ENCODE results near the gene MRPL43.
"Not testable (repeated sequence)": the region's sequence is repeated elsewhere in the genome, so short reads cannot be mapped to it uniquely, and the experiment has no call there.

Gene MRPL43

GRCh38 chr10:100986952-100987684, at the start of gene MRPL43, which contains the start of gene TWNK:
Gene MRPL43, minus strand, starts transcription at chr10:100987497. Its CDS starts 54 bp downstream, at chr10:100987443.
Gene TWNK, plus strand, starts transcription at chr10:100987543. Its CDS starts 668 bp downstream, at chr10:100988211.
- DNase-seq: peak; percentile 87 to 90

- no peak for DNase-seq
Observed at GRCh38 chr10:101036726-101037125, 49.4 kb upstream of the MRPL43 start.

- no peak for DNase-seq
Observed at GRCh38 chr10:101035916-101036702, 48.8 kb upstream of the MRPL43 start.

- DNase-seq: no peak
Observed at GRCh38 chr10:101035314-101035713, 48.0 kb upstream of the MRPL43 start.

- not testable (repeated sequence) for DNase-seq
Observed at GRCh38 chr10:101034404-101034803, 47.1 kb upstream of the MRPL43 start.

- no peak for DNase-seq
Observed at GRCh38 chr10:101033276-101033675, 46.0 kb upstream of the MRPL43 start.

- DNase-seq: peak; percentile 77 to 80
Observed at GRCh38 chr10:101032637-101033224, 45.4 kb upstream of the MRPL43 start.

GRCh38 chr10:101031796-101032636, 44.7 kb upstream of the MRPL43 start:
- DNase-seq: peak; percentile 74 to 80

GRCh38 chr10:101031128-101031795, 44.0 kb upstream of the MRPL43 start, which contains the start of the genes PDZD7 and SFXN3:
Gene PDZD7, minus strand, starts transcription at chr10:101031129. Its CDS starts 910 bp downstream, at chr10:101030219.
Gene SFXN3, plus strand, starts transcription at chr10:101031234. Its CDS starts 3,461 bp downstream, at chr10:101034695.
- peak; percentile 97 to 98 for DNase-seq

- DNase-seq: no peak
Observed at GRCh38 chr10:101030496-101031127, 43.3 kb upstream of the MRPL43 start.

- no peak for DNase-seq
Observed at GRCh38 chr10:101029520-101030295, 42.4 kb upstream of the MRPL43 start.

- no peak for DNase-seq
Observed at GRCh38 chr10:101028446-101029337, 41.4 kb upstream of the MRPL43 start.

GRCh38 chr10:101027106-101027720, 39.9 kb upstream of the MRPL43 start:
- DNase-seq: no peak

- no peak for DNase-seq
Observed at GRCh38 chr10:101022967-101023705, 35.8 kb upstream of the MRPL43 start.

- no peak for DNase-seq
Observed at GRCh38 chr10:101021692-101022251, 34.5 kb upstream of the MRPL43 start.

- no peak for DNase-seq
Observed at GRCh38 chr10:101021239-101021638, 33.9 kb upstream of the MRPL43 start.

GRCh38 chr10:101020427-101021075, 33.3 kb upstream of the MRPL43 start:
- DNase-seq: no peak

- no peak for DNase-seq
Observed at GRCh38 chr10:101019440-101019703, 32.1 kb upstream of the MRPL43 start.

Data from activated T-cell treated with anti-CD3 and anti-CD28 coated beads, Interleukin-2, amount 50 U/mL, for 48 hours (primary cell).